SU-DHL-6 (cell line): ENCODE measurements around the gene NDUFB10.

ENCODE experiments used
- CTCF ChIP-seq: fragments of 200-600 bp; sonication (generic); IDR thresholded peaks from one replicate; pipeline ENCODE4 v1.5.1; 2017; ENCODE audit warnings: antibody characterized with exemption, mild to moderate bottlenecking, low read length, moderate library complexity; ENCODE audit not compliant: insufficient read depth, poor library complexity, severe bottlenecking
- EZH2phosphoT487 ChIP-seq: fragments of 200-600 bp; sonication (generic), shearing (Covaris generic); conservative IDR thresholded peaks from 2 replicates; pipeline ENCODE4 v1.6.1; 2018; ENCODE audit warnings: mild to moderate bottlenecking, antibody characterized with exemption, low read length, moderate library complexity, mixed read lengths

GRCh38 chr16:1965396-1966001, 6.2 kb downstream of the NDUFB10 start:
- no peak for TF ChIP-seq CTCF
- no peak for TF ChIP-seq EZH2phosphoT487
